Gastrocnemius medialis (tissue), 4 donors: ENCODE results near the gene NEB.

Source experiments
- POLR2A ChIP-seq, 2 donors: fragments of 450-650 bp; IDR thresholded peaks; one replicate each; pipeline ENCODE4 v1.6.1; 2017; ENCODE audit warnings: antibody characterized with exemption in 2 of 2, mild to moderate bottlenecking in 2 of 2, moderate library complexity in 2 of 2
- TF ChIP-seq, protein P1 (sequence below), 5 experiments: fragments of 450-650 bp in 3 of 5; fragments of 200-600 bp in 2 of 5; sonication (generic) in 2 of 5; IDR thresholded peaks in 4 of 5; conservative IDR thresholded peaks in 1 of 5; 1 replicate in 4 of 5; 2 replicates in 1 of 5; pipeline ENCODE4 v1.5.1; 2016 to 2019; ENCODE audit warnings: antibody characterized with exemption in 5 of 5, mild to moderate bottlenecking in 3 of 5, moderate library complexity in 3 of 5

DNA sequence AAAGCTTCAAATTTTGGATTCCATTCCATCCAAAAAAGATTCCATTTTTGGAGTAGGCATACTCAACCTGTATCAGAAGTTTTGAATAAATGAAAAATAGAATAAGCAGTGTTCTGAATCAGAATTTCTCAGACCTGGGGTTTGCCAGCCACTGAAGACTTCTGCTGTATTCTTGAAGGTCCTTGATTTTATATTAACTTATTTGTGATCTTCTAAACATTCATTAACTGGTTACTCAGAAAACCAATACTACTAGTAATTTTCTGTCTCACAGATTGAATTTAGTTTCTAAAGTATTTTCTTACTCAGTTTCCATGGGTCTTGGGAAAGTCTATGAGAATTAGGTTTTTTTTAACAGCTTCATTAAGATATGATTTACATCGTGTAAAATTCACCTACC is 263.7 kb downstream of the NEB start:
- TF ChIP-seq, protein P1, sequence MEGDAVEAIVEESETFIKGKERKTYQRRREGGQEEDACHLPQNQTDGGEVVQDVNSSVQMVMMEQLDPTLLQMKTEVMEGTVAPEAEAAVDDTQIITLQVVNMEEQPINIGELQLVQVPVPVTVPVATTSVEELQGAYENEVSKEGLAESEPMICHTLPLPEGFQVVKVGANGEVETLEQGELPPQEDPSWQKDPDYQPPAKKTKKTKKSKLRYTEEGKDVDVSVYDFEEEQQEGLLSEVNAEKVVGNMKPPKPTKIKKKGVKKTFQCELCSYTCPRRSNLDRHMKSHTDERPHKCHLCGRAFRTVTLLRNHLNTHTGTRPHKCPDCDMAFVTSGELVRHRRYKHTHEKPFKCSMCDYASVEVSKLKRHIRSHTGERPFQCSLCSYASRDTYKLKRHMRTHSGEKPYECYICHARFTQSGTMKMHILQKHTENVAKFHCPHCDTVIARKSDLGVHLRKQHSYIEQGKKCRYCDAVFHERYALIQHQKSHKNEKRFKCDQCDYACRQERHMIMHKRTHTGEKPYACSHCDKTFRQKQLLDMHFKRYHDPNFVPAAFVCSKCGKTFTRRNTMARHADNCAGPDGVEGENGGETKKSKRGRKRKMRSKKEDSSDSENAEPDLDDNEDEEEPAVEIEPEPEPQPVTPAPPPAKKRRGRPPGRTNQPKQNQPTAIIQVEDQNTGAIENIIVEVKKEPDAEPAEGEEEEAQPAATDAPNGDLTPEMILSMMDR (IDR thresholded peaks at IDR 0.05 in 4 of 5, conservative IDR thresholded peaks at IDR 0.05 in 1 of 5): no peak
- no peak for TF ChIP-seq POLR2A (IDR thresholded peaks at IDR 0.05)
